Brain microvascular endothelial cell (primary cell): ENCODE data around the gene HSD3B7.

Experiments used
- DNase-seq: peaks from one replicate; pipeline ENCODE4 v3.0.0-alpha.2; 2020
- H3K27ac ChIP-seq: fragments of 250-450 bp; sonication (Bioruptor Pico); 2 replicates; pipeline ENCODE4 v1.5.1; 2020; ENCODE audit warnings: mild to moderate bottlenecking, moderate library complexity
- H3K27me3 ChIP-seq: fragments of 250-450 bp; sonication (Bioruptor Pico); replicated peaks from 2 replicates; pipeline ENCODE4 v1.5.1; 2020; ENCODE audit warnings: mild to moderate bottlenecking
- H3K36me3 ChIP-seq: fragments of 250-450 bp; sonication (Bioruptor Pico); replicated peaks from 2 replicates; pipeline ENCODE4 v1.5.1; 2020; ENCODE audit warnings: mild to moderate bottlenecking
- H3K4me3 ChIP-seq: 2 replicates; pipeline ENCODE4 v1.5.1; 2011; ENCODE audit warnings: low read depth, mild to moderate bottlenecking, control low read depth, low read length, moderate library complexity
- in situ Hi-C: cut with HindIII; loops from 2 replicates; pipeline ENCODE4 v1.10.0; 2017; ENCODE audit warnings: low sequenced_read_pairs, low pct_ligation_motif_present
- TF ChIP-seq, protein P1 (sequence below): IDR thresholded peaks from 2 replicates; pipeline ENCODE4 v1.5.1; 2011; ENCODE audit warnings: low read depth, mild to moderate bottlenecking, moderate library complexity, low read length, control low read depth, inconsistent platforms; ENCODE audit errors: missing control alignments

Gene HSD3B7

GRCh38 chr16:31025339-31025738, 40.3 kb downstream of the HSD3B7 start:
- Histone ChIP-seq H3K36me3 (no peaks in the 10 kb centered on the region), H3K4me3 (no peak overlapping the region), H3K27ac (no peak overlapping the region), H3K27me3 (no peaks in the 10 kb centered on the region)
- TF ChIP-seq, protein P1, sequence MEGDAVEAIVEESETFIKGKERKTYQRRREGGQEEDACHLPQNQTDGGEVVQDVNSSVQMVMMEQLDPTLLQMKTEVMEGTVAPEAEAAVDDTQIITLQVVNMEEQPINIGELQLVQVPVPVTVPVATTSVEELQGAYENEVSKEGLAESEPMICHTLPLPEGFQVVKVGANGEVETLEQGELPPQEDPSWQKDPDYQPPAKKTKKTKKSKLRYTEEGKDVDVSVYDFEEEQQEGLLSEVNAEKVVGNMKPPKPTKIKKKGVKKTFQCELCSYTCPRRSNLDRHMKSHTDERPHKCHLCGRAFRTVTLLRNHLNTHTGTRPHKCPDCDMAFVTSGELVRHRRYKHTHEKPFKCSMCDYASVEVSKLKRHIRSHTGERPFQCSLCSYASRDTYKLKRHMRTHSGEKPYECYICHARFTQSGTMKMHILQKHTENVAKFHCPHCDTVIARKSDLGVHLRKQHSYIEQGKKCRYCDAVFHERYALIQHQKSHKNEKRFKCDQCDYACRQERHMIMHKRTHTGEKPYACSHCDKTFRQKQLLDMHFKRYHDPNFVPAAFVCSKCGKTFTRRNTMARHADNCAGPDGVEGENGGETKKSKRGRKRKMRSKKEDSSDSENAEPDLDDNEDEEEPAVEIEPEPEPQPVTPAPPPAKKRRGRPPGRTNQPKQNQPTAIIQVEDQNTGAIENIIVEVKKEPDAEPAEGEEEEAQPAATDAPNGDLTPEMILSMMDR = no peak
- DNase-seq = no peak
- in situ Hi-C loops = no loop called here

DNA sequence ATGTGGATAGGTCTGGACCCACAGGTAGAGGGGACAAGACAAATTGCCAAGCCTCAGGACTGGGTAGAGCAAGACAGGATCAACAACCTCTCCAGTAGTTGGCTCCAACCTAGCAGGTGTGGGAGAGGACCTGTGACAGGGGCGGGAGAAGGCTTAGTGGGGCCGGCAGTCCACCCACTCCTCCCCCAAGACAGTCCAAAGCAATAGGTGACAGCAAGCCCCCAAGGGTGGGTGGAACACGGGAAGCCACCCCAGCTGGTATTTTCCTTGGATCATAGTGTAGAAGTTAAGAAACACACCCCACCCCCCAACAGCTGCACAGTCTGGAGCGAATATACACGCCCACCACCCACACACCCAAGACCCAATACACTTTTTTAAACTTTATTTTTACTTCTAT, 44.3 kb downstream of the HSD3B7 start:
- Histone ChIP-seq H3K36me3 (no peaks in the 10 kb centered on the region), H3K27ac (no peak overlapping the region)
- in situ Hi-C loops = no loop called here

DNA sequence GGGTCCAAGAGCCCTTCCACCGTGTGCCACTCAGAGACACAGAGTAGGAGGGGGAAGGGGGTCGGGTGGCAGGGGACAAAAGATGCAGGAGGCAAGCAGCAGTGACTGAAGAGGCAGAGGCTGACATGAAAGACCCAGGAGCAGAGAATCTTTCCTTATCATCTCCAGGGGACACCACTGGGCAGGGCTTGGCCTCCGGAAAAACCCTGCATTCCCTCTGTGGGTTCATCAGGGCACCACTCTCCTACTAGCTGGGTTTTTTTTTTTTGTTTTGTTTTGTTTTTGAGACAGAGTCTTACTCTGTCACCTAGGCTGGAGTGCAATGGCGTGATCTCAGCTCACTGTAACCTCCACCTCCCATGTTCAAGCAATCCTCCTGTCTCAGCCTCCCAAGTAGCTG, 46.3 kb downstream of the HSD3B7 start:
- in situ Hi-C loops = no loop called here
- no peak for DNase-seq

More for the DNA sequence above, 44.3 kb downstream of the HSD3B7 start:
- TF ChIP-seq, protein P1 = no peak
- Histone ChIP-seq H3K27me3 (no peaks in the 10 kb centered on the region), H3K4me3 (no peak overlapping the region)
- DNase-seq = no peak

DNA sequence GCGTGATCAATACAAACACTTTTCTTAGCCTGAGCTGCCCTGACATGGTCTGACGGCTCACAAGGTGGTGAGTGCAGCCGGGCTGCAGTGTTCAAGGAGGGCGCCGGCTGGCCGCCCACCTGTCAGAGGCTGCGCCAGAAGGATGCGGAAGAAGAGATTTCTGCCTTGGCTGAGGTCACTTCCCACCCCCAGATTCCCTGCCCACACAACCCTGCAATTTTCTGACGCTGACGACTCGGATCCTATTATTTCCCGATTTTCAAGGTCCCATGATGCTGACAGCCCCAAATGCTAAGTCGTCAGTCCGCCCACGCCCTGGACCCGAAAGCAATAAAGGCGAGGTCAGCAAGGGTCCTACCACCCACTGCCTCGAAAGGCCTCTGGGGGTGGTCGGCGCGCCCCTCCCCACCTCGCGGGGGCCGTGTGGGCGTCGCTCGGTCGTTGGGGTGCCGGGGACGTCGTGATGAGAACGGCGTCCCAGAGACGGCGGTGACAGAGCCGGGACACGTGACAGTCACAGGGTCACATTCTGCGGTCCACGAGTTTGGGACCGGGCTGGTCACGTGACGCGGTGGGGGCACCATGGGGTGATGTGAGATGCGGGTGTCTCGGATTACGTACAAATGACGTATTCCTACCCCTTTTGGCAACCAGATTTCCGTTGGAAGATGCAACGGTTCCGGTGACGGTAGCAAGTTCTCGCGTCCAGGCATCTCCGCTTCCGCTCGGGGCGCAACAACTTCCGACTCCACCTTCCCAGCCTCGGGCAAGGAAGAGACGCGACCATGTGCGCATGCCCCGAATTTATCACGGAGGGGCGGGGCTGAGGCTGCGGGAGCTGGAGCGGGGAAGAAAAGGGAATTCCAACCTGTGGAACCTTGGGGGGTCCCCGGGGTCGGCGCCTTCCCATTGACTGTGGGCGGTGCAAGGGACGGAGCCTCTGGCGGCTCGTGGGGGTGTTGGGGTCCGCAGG, 48.0 kb downstream of the HSD3B7 start, which contains the start of gene STX4:
Gene STX4 (plus strand): TSS at position 823 of the 973 bp plus-strand sequence. CDS start 248 bp downstream, outside the sequence.
- TF ChIP-seq, protein P1 = no peak

More for the DNA sequence above, 46.3 kb downstream of the HSD3B7 start:
- no peak overlapping the region for H3K27ac ChIP-seq
- H3K27me3 ChIP-seq = no peaks in the 10 kb centered on the region
- TF ChIP-seq, protein P1 = no peak
- peaks cover 8% of the 10 kb centered on the region for H3K36me3 ChIP-seq
- no peak overlapping the region for H3K4me3 ChIP-seq

GRCh38 chr16:31033709-31034492, 48.9 kb downstream of the HSD3B7 start:
- TF ChIP-seq, protein P1 = no peak
- peak; percentile 72 for DNase-seq
- H3K27ac ChIP-seq = peak overlapping the region; percentile 87
- H3K36me3 ChIP-seq = peaks cover 23% of the 10 kb centered on the region
- in situ Hi-C loops = no loop called here
- H3K4me3 ChIP-seq = peak overlapping the region; percentile 99
- H3K27me3 ChIP-seq = no peaks in the 10 kb centered on the region

More for the DNA sequence above, 48.0 kb downstream of the HSD3B7 start, which contains the start of gene STX4:
- Histone ChIP-seq H3K4me3 (peak within 1 kb of the TSS; percentile 99), H3K36me3 (peaks cover 15% of the 10 kb centered on the region), H3K27me3 (no peaks in the 10 kb centered on the region), H3K27ac (peak within 1 kb of the TSS; percentile 87)
- peak; percentile 97 for DNase-seq
- in situ Hi-C loops = no loop called here
